Mesenteric fat pad (tissue), 1 donor: ENCODE data around the gene KCNIP4. TPM values are rescaled to one million over a fixed set of nuclear protein-coding genes. Genes with fewer than 3 reads are reported as not detected.
"Not testable (repeated sequence)": the region's sequence is repeated elsewhere in the genome, so short reads cannot be mapped to it uniquely, and the experiment has no call there.

ENCODE experiments used
- DNase-seq: peaks from one replicate; pipeline ENCODE4 v3.0.0-alpha.2; 2020; ENCODE audit warnings: low spot score
- long read RNA-seq: library from polyadenylated mRNA; unstranded; transcript quantifications from one replicate; pipeline ENCODE4 v2.0.0, GENCODE V29; 2020
- total RNA-seq: library from RNA; stranded (reverse); fragmentation: NEBNext Ultra II Directional; extraction: Animal tissue kit (Norgen Biotek cat#: 25700); gene quantifications from one replicate; pipeline ENCODE4 v1.2.1, GENCODE V29; 2021
- donor health status: DM: yes; HTN: yes; CAD: no.

Gene KCNIP4
- total RNA-seq, result not detected
- long read RNA-seq, result 0 reads

GRCh38 chr4:21948347-21949072 lies at the start of gene KCNIP4:
KCNIP4 (minus strand) TSS chr4:21948772.
- DNase-seq, result no peak

- not testable (repeated sequence) for DNase-seq
Observed at GRCh38 chr4:21996618-21997017, 48.0 kb upstream of the KCNIP4 start.

GRCh38 chr4:21992330-21992729 lies 43.8 kb upstream of the KCNIP4 start:
- no peak for DNase-seq

- DNase-seq, result no peak
Observed at GRCh38 chr4:21991562-21991961, 43.0 kb upstream of the KCNIP4 start.

- no peak for DNase-seq
Observed at GRCh38 chr4:21991050-21991449, 42.5 kb upstream of the KCNIP4 start.

- DNase-seq, result no peak
Observed at GRCh38 chr4:21989351-21989750, 40.8 kb upstream of the KCNIP4 start.

- no peak for DNase-seq
Observed at GRCh38 chr4:21986307-21986706, 37.7 kb upstream of the KCNIP4 start.

- no peak for DNase-seq
Observed at GRCh38 chr4:21982087-21982486, 33.5 kb upstream of the KCNIP4 start.

GRCh38 chr4:21979196-21979595 lies 30.6 kb upstream of the KCNIP4 start:
- no peak for DNase-seq

GRCh38 chr4:21976166-21976565 lies 27.6 kb upstream of the KCNIP4 start:
- no peak for DNase-seq

- DNase-seq, result no peak
Observed at GRCh38 chr4:21973850-21974249, 25.3 kb upstream of the KCNIP4 start.

GRCh38 chr4:21964762-21965319 lies 16.3 kb upstream of the KCNIP4 start:
- no peak for DNase-seq

GRCh38 chr4:21962691-21963090 lies 14.1 kb upstream of the KCNIP4 start:
- DNase-seq, result no peak

- DNase-seq, result no peak
Observed at GRCh38 chr4:21960793-21961192, 12.2 kb upstream of the KCNIP4 start.

GRCh38 chr4:21954916-21955315 lies 6.3 kb upstream of the KCNIP4 start:
- DNase-seq, result no peak

GRCh38 chr4:21953653-21954052 lies 5.1 kb upstream of the KCNIP4 start:
- no peak for DNase-seq

- DNase-seq, result no peak
Observed at GRCh38 chr4:21952549-21952948, 4.0 kb upstream of the KCNIP4 start.

- DNase-seq, result no peak
Observed at GRCh38 chr4:21949073-21949457, 493 bp upstream of the KCNIP4 start.

GRCh38 chr4:21947791-21948346 lies 703 bp downstream of the KCNIP4 start:
- DNase-seq, result no peak

- DNase-seq, result no peak
Observed at GRCh38 chr4:21946858-21947257, 1.7 kb downstream of the KCNIP4 start.

- DNase-seq, result no peak
Observed at GRCh38 chr4:21921526-21922180, 26.9 kb downstream of the KCNIP4 start.

- no peak for DNase-seq
Observed at GRCh38 chr4:21915761-21916160, 32.8 kb downstream of the KCNIP4 start.
